ENCODE data around the gene LIN7B.

DNA sequence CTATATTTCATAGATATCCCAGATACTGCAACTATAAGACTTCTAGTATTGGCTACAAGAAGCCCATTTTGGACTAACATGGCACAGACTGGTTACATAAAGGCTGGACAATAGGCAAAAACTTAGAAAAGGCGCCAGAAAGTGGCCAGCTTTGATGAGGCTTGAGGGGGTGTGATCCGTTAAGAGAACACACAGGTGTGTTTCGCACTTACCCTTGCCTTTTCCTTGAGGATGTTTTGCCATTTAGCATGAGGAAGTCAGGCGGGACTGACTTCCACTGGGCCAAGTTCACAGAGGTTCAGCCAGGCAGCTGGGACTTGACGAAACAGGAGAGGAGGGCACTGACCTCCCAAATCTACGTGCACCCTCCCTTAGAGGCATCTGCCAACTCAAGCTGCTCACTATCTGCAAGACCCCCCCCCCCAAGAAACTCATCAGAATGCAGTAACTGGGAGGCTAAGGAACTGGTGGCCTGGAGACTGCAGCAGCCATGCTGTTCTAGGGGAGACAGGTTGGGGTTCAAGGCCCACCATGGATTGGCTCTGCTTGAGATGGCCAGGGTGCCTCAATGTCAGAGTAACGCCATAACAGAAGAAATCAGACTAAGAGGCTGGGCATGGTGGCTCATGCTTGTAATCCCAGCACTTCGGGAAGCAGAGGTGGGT, 4.5 kb upstream of the LIN7B start:
- no peak for TF ChIP-seq TFE3 (CRISPR knock-in tag; IDR thresholded peaks at IDR 0.05)
- no peak for TF ChIP-seq HDAC6 (IDR thresholded peaks at IDR 0.05; ENCODE audit: low read depth, low read length)
- TF ChIP-seq SUZ12 (IDR thresholded peaks at IDR 0.05; ENCODE audit: low read depth, low read length) = no peak
- no peak for TF ChIP-seq CBX2 (IDR thresholded peaks at IDR 0.05; ENCODE audit: low read depth, low read length)
- no peak for TF ChIP-seq CBX2 (CRISPR knock-in tag; IDR thresholded peaks at IDR 0.05; ENCODE audit: low read depth)
- no peak for TF ChIP-seq CTCF (CRISPR knock-in tag; IDR thresholded peaks at IDR 0.05)
- TF ChIP-seq EHMT2 (IDR thresholded peaks at IDR 0.05; ENCODE audit: borderline replicate concordance, low read depth, low read length) = no peak
- no peak for TF ChIP-seq MTA1 (CRISPR knock-in tag; IDR thresholded peaks at IDR 0.05; ENCODE audit: borderline replicate concordance)
- TF ChIP-seq MAX (IDR thresholded peaks at IDR 0.05) = no peak
- TF ChIP-seq MXI1 (IDR thresholded peaks at IDR 0.05; ENCODE audit: borderline replicate concordance, low read depth, low read length) = no peak
- no peak for TF ChIP-seq ZNF24 (IDR thresholded peaks at IDR 0.05)

Measured in HepG2 (cell line).